ENCODE data around the gene LRRC61.
"Not testable (repeated sequence)": the region's sequence is repeated elsewhere in the genome, so short reads cannot be mapped to it uniquely, and the experiment has no call there.

LRRC61 gene

GRCh38 chr7:150308575-150308974, 14.6 kb upstream of the LRRC61 start:
- DNase-seq = no peak

GRCh38 chr7:150311146-150311545, 12.0 kb upstream of the LRRC61 start:
- DNase-seq = no peak

GRCh38 chr7:150311711-150312110, 11.4 kb upstream of the LRRC61 start:
- DNase-seq = no peak

- DNase-seq = peak; percentile 46
These were observed 10.3 kb upstream of the LRRC61 start for GRCh38 chr7:150312649-150313366.

- no peak for DNase-seq
These were observed 9.8 kb upstream of the LRRC61 start for GRCh38 chr7:150313367-150313809.

GRCh38 chr7:150313870-150314269, 9.3 kb upstream of the LRRC61 start:
- DNase-seq = no peak

- DNase-seq = no peak
These were observed 8.4 kb upstream of the LRRC61 start for GRCh38 chr7:150314639-150315239.

GRCh38 chr7:150316987-150317386, 6.2 kb upstream of the LRRC61 start:
- not testable (repeated sequence) for DNase-seq

GRCh38 chr7:150317748-150318444, 5.3 kb upstream of the LRRC61 start:
- no peak for DNase-seq

GRCh38 chr7:150321788-150322113, 1.4 kb upstream of the LRRC61 start:
- no peak for DNase-seq

GRCh38 chr7:150322114-150322832, 882 bp upstream of the LRRC61 start:
- peak; percentile 24 for DNase-seq

GRCh38 chr7:150323682-150324372, 672 bp downstream of the LRRC61 start:
- DNase-seq = no peak

- DNase-seq = peak; percentile 17
These were observed 1.3 kb downstream of the LRRC61 start for GRCh38 chr7:150324373-150324961.

GRCh38 chr7:150325110-150325611, 2.0 kb downstream of the LRRC61 start:
- DNase-seq = peak; percentile 79

- DNase-seq = no peak
These were observed 2.7 kb downstream of the LRRC61 start for GRCh38 chr7:150325901-150326300.

GRCh38 chr7:150326657-150327268, 3.6 kb downstream of the LRRC61 start:
- DNase-seq = no peak

- DNase-seq = no peak
These were observed 4.2 kb downstream of the LRRC61 start for GRCh38 chr7:150327308-150327707.

- no peak for DNase-seq
These were observed 6.4 kb downstream of the LRRC61 start for GRCh38 chr7:150329331-150330120.

GRCh38 chr7:150330211-150330885, 7.2 kb downstream of the LRRC61 start:
- no peak for DNase-seq
